GM23338 (cell line): ENCODE results near the gene DOCK1. TPM values are rescaled to one million over a fixed set of nuclear protein-coding genes. Genes with fewer than 3 reads are reported as not detected.

Source experiments
- ATAC-seq: fragments of 200-7000 bp; cut with Tn5 transposase; 3 replicates; pipeline ENCODE4 v1.9.1; 2020
- DNase-seq: peaks from one replicate; pipeline ENCODE4 v3.0.0-alpha.2; 2015; ENCODE audit warnings: low spot score
- H2AFZ ChIP-seq: fragments of 200-600 bp; sonication (generic); 2 replicates; pipeline ENCODE4 v1.8.0; 2016; ENCODE audit warnings: antibody characterized with exemption, mild to moderate bottlenecking, moderate library complexity
- H3F3A ChIP-seq: fragments of 200-600 bp; sonication (generic); replicated peaks from 2 replicates; pipeline ENCODE4 v1.8.0; 2017; ENCODE audit warnings: antibody characterized with exemption, mixed run types, low read depth
- H3K27ac ChIP-seq: fragments of 200-600 bp; sonication (generic); 2 replicates; pipeline ENCODE4 v1.6.1; 2016; ENCODE audit warnings: low read depth
- H3K27me3 ChIP-seq: fragments of 200-600 bp; sonication (generic); 2 replicates; pipeline ENCODE4 v1.8.0; 2016; ENCODE audit warnings: mild to moderate bottlenecking, mixed run types, moderate library complexity; ENCODE audit not compliant: insufficient read depth
- H3K36me3 ChIP-seq: fragments of 200-600 bp; sonication (generic); 2 replicates; pipeline ENCODE4 v1.8.0; 2016; ENCODE audit warnings: mild to moderate bottlenecking; ENCODE audit not compliant: insufficient read depth
- H3K4me1 ChIP-seq: fragments of 200-600 bp; sonication (generic); 2 replicates; pipeline ENCODE4 v1.8.0; 2016; ENCODE audit warnings: mild to moderate bottlenecking, moderate library complexity; ENCODE audit not compliant: insufficient read depth
- H3K4me2 ChIP-seq: fragments of 200-600 bp; sonication (generic); 2 replicates; pipeline ENCODE4 v1.7.1; 2017; ENCODE audit warnings: mixed run types
- H3K4me3 ChIP-seq: fragments of 200-600 bp; sonication (generic); 2 replicates; pipeline ENCODE4 v1.6.1; 2016; ENCODE audit warnings: mixed run types
- H3K79me2 ChIP-seq: fragments of 200-600 bp; sonication (generic); replicated peaks from 2 replicates; pipeline ENCODE4 v1.8.0; 2017; ENCODE audit warnings: mild to moderate bottlenecking; ENCODE audit not compliant: insufficient read depth
- H3K9me2 ChIP-seq: fragments of 200-600 bp; sonication (generic); 2 replicates; pipeline ENCODE4 v1.8.0; 2017; ENCODE audit not compliant: insufficient read depth
- H4K20me1 ChIP-seq: fragments of 200-600 bp; sonication (generic); replicated peaks from 2 replicates; pipeline ENCODE4 v1.8.0; 2017; ENCODE audit warnings: mild to moderate bottlenecking; ENCODE audit not compliant: insufficient read depth
- H3K27ac Mint-ChIP-seq: 2 replicates; pipeline ENCODE4 v1.8.0; 2020; ENCODE audit warnings: inconsistent platforms, mild to moderate bottlenecking, moderate library complexity, mixed read lengths
- H3K27me3 Mint-ChIP-seq: 3 replicates; pipeline ENCODE4 v1.8.0; 2022; ENCODE audit warnings: low read depth, mild to moderate bottlenecking, moderate library complexity, mixed read lengths, inconsistent platforms; ENCODE audit not compliant: insufficient read depth, poor library complexity
- H3K36me3 Mint-ChIP-seq: 3 replicates; pipeline ENCODE4 v1.8.0; 2021; ENCODE audit warnings: low read depth, mild to moderate bottlenecking, inconsistent platforms, moderate library complexity, mixed read lengths
- H3K4me1 Mint-ChIP-seq: 3 replicates; pipeline ENCODE4 v1.8.0; 2020; ENCODE audit warnings: mild to moderate bottlenecking, inconsistent platforms, mixed read lengths
- H3K4me3 Mint-ChIP-seq: 3 replicates; pipeline ENCODE4 v1.8.0; 2021; ENCODE audit warnings: moderate library complexity, mild to moderate bottlenecking, inconsistent platforms, mixed read lengths
- H3K9me3 Mint-ChIP-seq: 3 replicates; pipeline ENCODE4 v1.8.0; 2020; ENCODE audit warnings: moderate library complexity, mild to moderate bottlenecking, inconsistent platforms, mixed read lengths
- CREB1 ChIP-seq: fragments of 250-450 bp; sonication (Bioruptor Pico); IDR thresholded peaks from 2 replicates; pipeline ENCODE4 v1.5.0; 2020; ENCODE audit warnings: low read depth, mild to moderate bottlenecking, moderate library complexity
- CTCF ChIP-seq, 2 experiments: fragments of 200-600 bp in 1 of 2; sonication (generic) in 1 of 2; conservative IDR thresholded peaks; 2 replicates each; pipeline versions ENCODE4 v1.5.1 to v1.6.1; 2016 to 2017; ENCODE audit warnings: antibody characterized with exemption in 2 of 2, low read depth in 2 of 2, mild to moderate bottlenecking in 2 of 2, moderate library complexity in 1 of 2
- ETS1 ChIP-seq: IDR thresholded peaks from 2 replicates; pipeline ENCODE4 v1.6.1; 2016; ENCODE audit warnings: antibody characterized with exemption
- JUNB ChIP-seq: IDR thresholded peaks from one replicate; pipeline ENCODE4 v1.6.1; 2016; ENCODE audit warnings: antibody characterized with exemption; ENCODE audit not compliant: unreplicated experiment
- NANOG ChIP-seq: IDR thresholded peaks from 2 replicates; pipeline ENCODE4 v1.6.1; 2016; ENCODE audit warnings: antibody characterized with exemption, borderline replicate concordance
- POLR2AphosphoS5 ChIP-seq: IDR thresholded peaks from 2 replicates; pipeline ENCODE4 v1.6.1; 2016; ENCODE audit warnings: antibody characterized with exemption, low read depth
- REST ChIP-seq: IDR thresholded peaks from one replicate; pipeline ENCODE4 v1.6.1; 2018; ENCODE audit warnings: antibody characterized with exemption; ENCODE audit not compliant: unreplicated experiment
- STAT1 ChIP-seq: IDR thresholded peaks from one replicate; pipeline ENCODE4 v1.6.1; 2016; ENCODE audit warnings: antibody characterized with exemption; ENCODE audit not compliant: unreplicated experiment
- ZNF114 ChIP-seq: fragments of 250-450 bp; sonication (Bioruptor Pico); IDR thresholded peaks from 2 replicates; pipeline ENCODE4 v1.5.0; 2020; ENCODE audit warnings: mild to moderate bottlenecking, moderate library complexity
- ZNF331 ChIP-seq: fragments of 250-450 bp; sonication (Bioruptor Pico); IDR thresholded peaks from 2 replicates; pipeline ENCODE4 v1.5.0; 2020; ENCODE audit warnings: low read depth, mild to moderate bottlenecking, moderate library complexity
- ZNF462 ChIP-seq: fragments of 250-450 bp; sonication (Bioruptor Pico); IDR thresholded peaks from 2 replicates; pipeline ENCODE4 v1.5.0; 2020; ENCODE audit warnings: mild to moderate bottlenecking, moderate library complexity
- polyA plus RNA-seq: library from polyadenylated mRNA; unstranded; fragments of >200 nt; fragmentation: Nextera tagmentation; extraction: Ambion mirVana; gene quantifications from 2 replicates; pipeline ENCODE4 v1.2.1, GENCODE V29; 2016
- total RNA-seq: library from RNA; depleted of rRNA; stranded (reverse); fragments of >200 nt; shearing (Covaris generic); gene quantifications from 2 replicates; pipeline ENCODE4 v1.2.3, GENCODE V29; 2014

Gene DOCK1
- total and polyA plus RNA-seq, 2 experiments from 2014 or later: 13.2 to 55.3 TPM

- peaks cover 98% of the 10 kb centered on the region for H3K79me2 ChIP-seq
- Mint-ChIP-seq H3K4me1 (peaks cover 26% of the 10 kb centered on the region), H3K36me3 (peaks cover 27% of the 10 kb centered on the region), H3K27me3 (peaks cover 6% of the 10 kb centered on the region), H3K9me3 (no peaks in the 10 kb centered on the region), H3K27ac (peak overlapping the region; percentile 63), H3K4me3 (no peak overlapping the region)
- no peak overlapping the region for H2AFZ ChIP-seq
- 0 out of 2 replicates have a peak, but pooled peaks cover 4% of the 10 kb centered on the region for H3K4me1 ChIP-seq
- no peaks in the 10 kb centered on the region for H3F3A ChIP-seq
- no peak for TF ChIP-seq REST
- TF ChIP-seq ZNF114 (CRISPR knock-in tag): no peak
- TF ChIP-seq ZNF462 (CRISPR knock-in tag): no peak
- no peak for TF ChIP-seq CTCF (conservative IDR thresholded peaks at IDR 0.05; ENCODE audit: low read depth in 2 of 2)
- TF ChIP-seq JUNB: no peak
- no peak for TF ChIP-seq CREB1 (CRISPR knock-in tag)
- no peak for TF ChIP-seq POLR2AphosphoS5
- no peak for TF ChIP-seq STAT1
- TF ChIP-seq ETS1: no peak
- TF ChIP-seq ZNF331 (CRISPR knock-in tag): no peak
- no peak for TF ChIP-seq NANOG
- H3K36me3 ChIP-seq: no peaks in the 10 kb centered on the region
- no peaks in the 10 kb centered on the region for H3K27me3 ChIP-seq
- H3K4me3 ChIP-seq: no peak overlapping the region
- no peak overlapping the region for H3K27ac ChIP-seq
- 0 out of 2 replicates have a peak, but pooled peaks cover 6% of the 10 kb centered on the region for H3K9me2 ChIP-seq
- no peak for ATAC-seq
- H4K20me1 ChIP-seq: peaks cover 20% of the 10 kb centered on the region
- DNase-seq: no peak
- H3K4me2 ChIP-seq: no peak overlapping the region
These were observed 27.9 kb downstream of the DOCK1 start for GRCh38 chr10:126933116-126933515.
